ENCODE measurements around the gene CTTNBP2NL.
A peak's percentile ranks its signal among the peaks of the same experiment; 100 is the strongest.

CTTNBP2NL gene

GRCh38 chr1:112506306-112506705, 110.3 kb downstream of the CTTNBP2NL start:
- no peak overlapping the region for H3K4me3 Mint-ChIP-seq
- peaks cover 35% of the 10 kb centered on the region for H3K4me1 Mint-ChIP-seq
- H3K36me3 Mint-ChIP-seq (ENCODE audit: low read depth), result no peaks in the 10 kb centered on the region
- DNase-seq, result no peak
- H3K9me3 Mint-ChIP-seq, result no peaks in the 10 kb centered on the region
- peaks cover 100% of the 10 kb centered on the region for H3K27me3 Mint-ChIP-seq (ENCODE audit: low read depth, poor library complexity)
- TF ChIP-seq, protein P1, sequence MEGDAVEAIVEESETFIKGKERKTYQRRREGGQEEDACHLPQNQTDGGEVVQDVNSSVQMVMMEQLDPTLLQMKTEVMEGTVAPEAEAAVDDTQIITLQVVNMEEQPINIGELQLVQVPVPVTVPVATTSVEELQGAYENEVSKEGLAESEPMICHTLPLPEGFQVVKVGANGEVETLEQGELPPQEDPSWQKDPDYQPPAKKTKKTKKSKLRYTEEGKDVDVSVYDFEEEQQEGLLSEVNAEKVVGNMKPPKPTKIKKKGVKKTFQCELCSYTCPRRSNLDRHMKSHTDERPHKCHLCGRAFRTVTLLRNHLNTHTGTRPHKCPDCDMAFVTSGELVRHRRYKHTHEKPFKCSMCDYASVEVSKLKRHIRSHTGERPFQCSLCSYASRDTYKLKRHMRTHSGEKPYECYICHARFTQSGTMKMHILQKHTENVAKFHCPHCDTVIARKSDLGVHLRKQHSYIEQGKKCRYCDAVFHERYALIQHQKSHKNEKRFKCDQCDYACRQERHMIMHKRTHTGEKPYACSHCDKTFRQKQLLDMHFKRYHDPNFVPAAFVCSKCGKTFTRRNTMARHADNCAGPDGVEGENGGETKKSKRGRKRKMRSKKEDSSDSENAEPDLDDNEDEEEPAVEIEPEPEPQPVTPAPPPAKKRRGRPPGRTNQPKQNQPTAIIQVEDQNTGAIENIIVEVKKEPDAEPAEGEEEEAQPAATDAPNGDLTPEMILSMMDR (IDR thresholded peaks at IDR 0.05), result no peak
- no peak overlapping the region for H3K27ac Mint-ChIP-seq

- Mint-ChIP-seq H3K36me3 (ENCODE audit: low read depth) (no peaks in the 10 kb centered on the region), H3K4me3 (no peak overlapping the region), H3K9me3 (no peaks in the 10 kb centered on the region), H3K27ac (no peak overlapping the region), H3K27me3 (ENCODE audit: low read depth, poor library complexity) (peaks cover 100% of the 10 kb centered on the region), H3K4me1 (peaks cover 35% of the 10 kb centered on the region)
- TF ChIP-seq, protein P1 (IDR thresholded peaks at IDR 0.05), result no peak
- no peak for DNase-seq
Measured at GRCh38 chr1:112506731-112507130, 110.7 kb downstream of the CTTNBP2NL start.

GRCh38 chr1:112507336-112507735, 111.3 kb downstream of the CTTNBP2NL start:
- H3K27ac Mint-ChIP-seq, result no peak overlapping the region
- H3K4me3 Mint-ChIP-seq, result peak overlapping the region; percentile 77
- no peak for DNase-seq
- TF ChIP-seq, protein P1 (IDR thresholded peaks at IDR 0.05), result no peak
- no peaks in the 10 kb centered on the region for H3K9me3 Mint-ChIP-seq
- peaks cover 33% of the 10 kb centered on the region for H3K4me1 Mint-ChIP-seq
- H3K27me3 Mint-ChIP-seq (ENCODE audit: low read depth, poor library complexity), result peaks cover 100% of the 10 kb centered on the region
- no peaks in the 10 kb centered on the region for H3K36me3 Mint-ChIP-seq (ENCODE audit: low read depth)

GRCh38 chr1:112507921-112508277, 111.9 kb downstream of the CTTNBP2NL start:
- H3K36me3 Mint-ChIP-seq (ENCODE audit: low read depth), result no peaks in the 10 kb centered on the region
- H3K9me3 Mint-ChIP-seq, result no peaks in the 10 kb centered on the region
- H3K27ac Mint-ChIP-seq, result no peak overlapping the region
- peaks cover 100% of the 10 kb centered on the region for H3K27me3 Mint-ChIP-seq (ENCODE audit: low read depth, poor library complexity)
- peaks cover 28% of the 10 kb centered on the region for H3K4me1 Mint-ChIP-seq
- H3K4me3 Mint-ChIP-seq, result peak overlapping the region; percentile 77
- TF ChIP-seq, protein P1 (IDR thresholded peaks at IDR 0.05), result no peak
- DNase-seq, result peak; percentile 47

- Mint-ChIP-seq H3K9me3 (no peaks in the 10 kb centered on the region), H3K27me3 (ENCODE audit: low read depth, poor library complexity) (peaks cover 96% of the 10 kb centered on the region)
- TF ChIP-seq, protein P1 (IDR thresholded peaks at IDR 0.05), result no peak
Measured at GRCh38 chr1:112508278-112509004, 112.4 kb downstream of the CTTNBP2NL start, which contains the start of gene WNT2B. WNT2B (plus strand) TSS chr1:112508965; CDS start chr1:112509263, 298 bp downstream.

More at GRCh38 chr1:112508278-112509004, 112.4 kb downstream of the CTTNBP2NL start, which contains the start of gene WNT2B:
- Mint-ChIP-seq H3K4me3 (peak within 1 kb of the TSS; percentile 77), H3K27ac (no peak within 1 kb of the TSS), H3K36me3 (ENCODE audit: low read depth) (no peaks in the 10 kb centered on the region), H3K4me1 (peaks cover 22% of the 10 kb centered on the region)
- peak; percentile 51 for DNase-seq

All from nephron progenitor cell (in vitro differentiated cells).